NB4 (cell line): Measurements from ENCODE around the gene SPATA32.

Source experiments
- POLR2A ChIP-seq: IDR thresholded peaks from 2 replicates; pipeline ENCODE4 v1.6.1; 2011; ENCODE audit warnings: mild to moderate bottlenecking; ENCODE audit not compliant: insufficient read length; ENCODE audit errors: extremely low read depth
- TF ChIP-seq, protein P1 (sequence below): IDR thresholded peaks from one replicate; pipeline ENCODE4 v1.5.1; 2012; ENCODE audit warnings: low read depth, low read length
- TF ChIP-seq, protein P2 (sequence below): IDR thresholded peaks from 2 replicates; pipeline ENCODE4 v1.6.1; 2011; ENCODE audit warnings: low read depth, low read length

DNA sequence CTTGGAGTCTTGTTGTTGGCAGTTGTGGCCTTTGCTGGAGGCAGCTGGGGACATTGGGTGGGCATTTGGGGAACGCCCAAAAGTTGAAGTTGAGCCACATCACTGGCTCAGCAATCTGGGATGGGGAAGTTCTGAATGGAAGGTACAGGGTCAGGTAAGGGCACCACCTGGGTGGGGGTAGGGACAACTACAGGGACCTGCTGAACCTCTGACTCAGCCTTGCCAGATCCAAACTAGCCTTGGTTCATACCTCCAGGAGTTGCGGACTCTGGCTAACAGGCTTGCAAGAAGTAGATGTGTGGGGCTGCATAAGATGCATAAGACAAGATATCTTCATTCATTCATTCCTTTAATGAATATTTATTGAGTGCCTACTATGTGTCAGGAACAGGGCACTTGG lies 24.2 kb downstream of the SPATA32 start:
- TF ChIP-seq, protein P1, sequence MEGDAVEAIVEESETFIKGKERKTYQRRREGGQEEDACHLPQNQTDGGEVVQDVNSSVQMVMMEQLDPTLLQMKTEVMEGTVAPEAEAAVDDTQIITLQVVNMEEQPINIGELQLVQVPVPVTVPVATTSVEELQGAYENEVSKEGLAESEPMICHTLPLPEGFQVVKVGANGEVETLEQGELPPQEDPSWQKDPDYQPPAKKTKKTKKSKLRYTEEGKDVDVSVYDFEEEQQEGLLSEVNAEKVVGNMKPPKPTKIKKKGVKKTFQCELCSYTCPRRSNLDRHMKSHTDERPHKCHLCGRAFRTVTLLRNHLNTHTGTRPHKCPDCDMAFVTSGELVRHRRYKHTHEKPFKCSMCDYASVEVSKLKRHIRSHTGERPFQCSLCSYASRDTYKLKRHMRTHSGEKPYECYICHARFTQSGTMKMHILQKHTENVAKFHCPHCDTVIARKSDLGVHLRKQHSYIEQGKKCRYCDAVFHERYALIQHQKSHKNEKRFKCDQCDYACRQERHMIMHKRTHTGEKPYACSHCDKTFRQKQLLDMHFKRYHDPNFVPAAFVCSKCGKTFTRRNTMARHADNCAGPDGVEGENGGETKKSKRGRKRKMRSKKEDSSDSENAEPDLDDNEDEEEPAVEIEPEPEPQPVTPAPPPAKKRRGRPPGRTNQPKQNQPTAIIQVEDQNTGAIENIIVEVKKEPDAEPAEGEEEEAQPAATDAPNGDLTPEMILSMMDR = no peak
- no peak for TF ChIP-seq POLR2A
- TF ChIP-seq, protein P2, sequence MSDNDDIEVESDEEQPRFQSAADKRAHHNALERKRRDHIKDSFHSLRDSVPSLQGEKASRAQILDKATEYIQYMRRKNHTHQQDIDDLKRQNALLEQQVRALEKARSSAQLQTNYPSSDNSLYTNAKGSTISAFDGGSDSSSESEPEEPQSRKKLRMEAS = no peak
